ENCODE results near the gene ATOH1.

DNA sequence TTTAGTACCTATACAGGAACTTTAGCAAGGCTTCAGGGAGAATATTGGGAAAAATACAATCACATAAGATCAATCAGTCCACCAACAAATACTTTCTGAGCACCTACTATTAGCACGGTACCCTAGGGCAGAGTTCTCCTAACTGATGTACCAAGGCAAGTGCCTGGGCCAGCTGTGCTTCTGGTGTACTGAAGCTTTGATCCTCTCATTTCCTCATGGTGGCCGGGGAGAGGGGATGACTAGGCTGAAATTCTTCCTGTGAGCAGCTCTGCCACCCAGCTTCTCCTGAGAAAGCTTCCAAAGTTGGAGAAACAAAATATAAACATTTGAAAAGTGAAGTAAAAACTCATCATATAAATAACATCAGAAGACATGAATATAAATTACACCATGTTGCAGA, 49.3 kb upstream of the ATOH1 start:
- no peak for TF ChIP-seq MXI1 (IDR thresholded peaks at IDR 0.05; ENCODE audit: low read depth, low read length)
- TF ChIP-seq YY1 (IDR thresholded peaks at IDR 0.05; ENCODE audit: low read depth, low read length), result no peak
- TF ChIP-seq EZH2 (IDR thresholded peaks at IDR 0.05; ENCODE audit: borderline replicate concordance, control insufficient read depth, low read depth, low read length), result no peak

Measured in GM12878 (cell line).